ENCODE measurements around the gene GAMT. TPM values are rescaled to one million over a fixed set of nuclear protein-coding genes. Genes with fewer than 3 reads are reported as not detected.
A peak's percentile ranks its signal among the peaks of the same experiment; 100 is the strongest.

The GAMT gene
- total and polyA plus RNA-seq, 2 experiments from 2014 or later, result 21.5 to 36.9 TPM

GRCh38 chr19:1396768-1397679, 4.3 kb downstream of the GAMT start:
- H3K27ac ChIP-seq (ENCODE audit: low read depth), result no peak overlapping the region
- H2AFZ ChIP-seq, result no peak overlapping the region
- H3K4me3 ChIP-seq, result no peak overlapping the region
- H3K36me3 ChIP-seq (ENCODE audit: insufficient read depth), result no peaks in the 10 kb centered on the region
- peaks cover 11% of the 10 kb centered on the region; the same call in 1 of the 2 replicates for H3F3A ChIP-seq (replicated peaks; ENCODE audit: low read depth)
- no peak overlapping the region for H3K4me2 ChIP-seq
- no peaks in the 10 kb centered on the region for H3K9me2 ChIP-seq (ENCODE audit: insufficient read depth)
- H3K79me2 ChIP-seq (replicated peaks; ENCODE audit: insufficient read depth), result no peaks in the 10 kb centered on the region
- H4K20me1 ChIP-seq (replicated peaks; ENCODE audit: insufficient read depth), result no peaks in the 10 kb centered on the region; the same call in 1 of the 2 replicates
- H3K4me1 ChIP-seq (ENCODE audit: insufficient read depth), result 0 out of 2 replicates have a peak, but pooled peaks cover 5% of the 10 kb centered on the region
- Mint-ChIP-seq H3K36me3 (ENCODE audit: low read depth) (peaks cover 6% of the 10 kb centered on the region; the same call in 2 of the 3 replicates), H3K27ac (no peak overlapping the region), H3K9me3 (no peaks in the 10 kb centered on the region), H3K4me3 (no peak overlapping the region), H3K4me1 (no peaks in the 10 kb centered on the region), H3K27me3 (ENCODE audit: insufficient read depth, low read depth, poor library complexity) (peaks cover 2% of the 10 kb centered on the region)
- DNase-seq (ENCODE audit: low spot score), result no peak
- TF ChIP-seq POLR2AphosphoS5 (IDR thresholded peaks at IDR 0.05; ENCODE audit: low read depth) (peak; percentile 16; the same call in 1 of the 2 replicates), JUNB (IDR thresholded peaks at IDR 0.05; ENCODE audit: unreplicated experiment) (no peak)
- no peak for ATAC-seq
- peaks cover 4% of the 10 kb centered on the region; the same call in 1 of the 2 replicates for H3K27me3 ChIP-seq (ENCODE audit: insufficient read depth)

GRCh38 chr19:1396019-1396767, 5.1 kb downstream of the GAMT start:
- Histone ChIP-seq H3K27ac (ENCODE audit: low read depth) (no peak overlapping the region), H3F3A (replicated peaks; ENCODE audit: low read depth) (peaks cover 7% of the 10 kb centered on the region; the same call in 1 of the 2 replicates), H2AFZ (no peak overlapping the region), H3K79me2 (replicated peaks; ENCODE audit: insufficient read depth) (no peaks in the 10 kb centered on the region), H3K36me3 (ENCODE audit: insufficient read depth) (no peaks in the 10 kb centered on the region), H3K4me2 (no peak overlapping the region), H3K27me3 (ENCODE audit: insufficient read depth) (no peaks in the 10 kb centered on the region), H4K20me1 (replicated peaks; ENCODE audit: insufficient read depth) (no peaks in the 10 kb centered on the region; the same call in 1 of the 2 replicates), H3K4me3 (no peak overlapping the region), H3K4me1 (ENCODE audit: insufficient read depth) (0 out of 2 replicates have a peak, but pooled peaks cover 5% of the 10 kb centered on the region), H3K9me2 (ENCODE audit: insufficient read depth) (no peaks in the 10 kb centered on the region)
- no peaks in the 10 kb centered on the region for H3K9me3 Mint-ChIP-seq
- no peaks in the 10 kb centered on the region for H3K4me1 Mint-ChIP-seq
- peak; percentile 11 for ATAC-seq
- no peak overlapping the region for H3K4me3 Mint-ChIP-seq
- no peak overlapping the region for H3K27ac Mint-ChIP-seq
- peaks cover 7% of the 10 kb centered on the region for H3K36me3 Mint-ChIP-seq (ENCODE audit: low read depth)
- DNase-seq (ENCODE audit: low spot score), result no peak
- H3K27me3 Mint-ChIP-seq (ENCODE audit: insufficient read depth, low read depth, poor library complexity), result peaks cover 2% of the 10 kb centered on the region
- TF ChIP-seq NANOG (IDR thresholded peaks at IDR 0.05; ENCODE audit: borderline replicate concordance) (no peak), JUNB (IDR thresholded peaks at IDR 0.05; ENCODE audit: unreplicated experiment) (no peak), ZNF331 (CRISPR knock-in tag; IDR thresholded peaks at IDR 0.05; ENCODE audit: low read depth) (no peak), STAT1 (IDR thresholded peaks at IDR 0.05; ENCODE audit: unreplicated experiment) (no peak), CREB1 (CRISPR knock-in tag; IDR thresholded peaks at IDR 0.05; ENCODE audit: low read depth) (no peak), POLR2AphosphoS5 (IDR thresholded peaks at IDR 0.05; ENCODE audit: low read depth) (no peak; the same call in 1 of the 2 replicates), EZH2 (IDR thresholded peaks at IDR 0.05; ENCODE audit: low read depth, unreplicated experiment) (no peak), EZH2phosphoT487 (IDR thresholded peaks at IDR 0.05; ENCODE audit: unreplicated experiment) (no peak), REST (IDR thresholded peaks at IDR 0.05; ENCODE audit: unreplicated experiment) (no peak), ZNF114 (CRISPR knock-in tag; IDR thresholded peaks at IDR 0.05) (no peak), CTCF (conservative IDR thresholded peaks at IDR 0.05; ENCODE audit: low read depth in 2 of 2) (no peak)

Measured in GM23338 (cell line).